GM21390 (cell line): ENCODE data around the gene TRPM5.
"Not testable (repeated sequence)": the region's sequence is repeated elsewhere in the genome, so short reads cannot be mapped to it uniquely, and the experiment has no call there.

Experiments used
- ATAC-seq: cut with Tn5 transposase; IDR thresholded peaks from one replicate; pipeline ENCODE4 v1.9.1; 2021; ENCODE audit not compliant: unreplicated experiment

TRPM5 gene

GRCh38 chr11:2443881-2444820 is at the start of gene TRPM5:
Gene TRPM5, minus strand, starts transcription at chr11:2444514. Its CDS starts 21,478 bp downstream, at chr11:2423036.
- ATAC-seq = no peak

GRCh38 chr11:2489083-2489482 is 44.8 kb upstream of the TRPM5 start:
- ATAC-seq = no peak

- no peak for ATAC-seq
These were observed 43.7 kb upstream of the TRPM5 start for GRCh38 chr11:2488004-2488403.

- ATAC-seq = no peak
These were observed 40.3 kb upstream of the TRPM5 start for GRCh38 chr11:2484576-2485125.

- no peak for ATAC-seq
These were observed 39.1 kb upstream of the TRPM5 start for GRCh38 chr11:2483426-2483825.

GRCh38 chr11:2482745-2483144 is 38.4 kb upstream of the TRPM5 start:
- ATAC-seq = no peak

GRCh38 chr11:2482204-2482603 is 37.9 kb upstream of the TRPM5 start:
- no peak for ATAC-seq

GRCh38 chr11:2481253-2481652 is 36.9 kb upstream of the TRPM5 start:
- no peak for ATAC-seq

GRCh38 chr11:2480874-2481220 is 36.5 kb upstream of the TRPM5 start:
- no peak for ATAC-seq

- ATAC-seq = not testable (repeated sequence)
These were observed 36.0 kb upstream of the TRPM5 start for GRCh38 chr11:2480067-2480873.

GRCh38 chr11:2477936-2478335 is 33.6 kb upstream of the TRPM5 start:
- ATAC-seq = no peak

GRCh38 chr11:2477254-2477653 is 32.9 kb upstream of the TRPM5 start:
- no peak for ATAC-seq

- ATAC-seq = no peak
These were observed 31.0 kb upstream of the TRPM5 start for GRCh38 chr11:2475136-2475918.

GRCh38 chr11:2474059-2474901 is 30.0 kb upstream of the TRPM5 start:
- no peak for ATAC-seq

- ATAC-seq = no peak
These were observed 29.2 kb upstream of the TRPM5 start for GRCh38 chr11:2473361-2474058.

GRCh38 chr11:2472428-2473186 is 28.3 kb upstream of the TRPM5 start:
- ATAC-seq = no peak

GRCh38 chr11:2471804-2472096 is 27.4 kb upstream of the TRPM5 start:
- no peak for ATAC-seq

- no peak for ATAC-seq
These were observed 26.9 kb upstream of the TRPM5 start for GRCh38 chr11:2471048-2471803.
